Tibial artery (tissue), 4 donors: Measurements from ENCODE around the gene ERBB3.
"Not testable (repeated sequence)": the region's sequence is repeated elsewhere in the genome, so short reads cannot be mapped to it uniquely, and the experiment has no call there.

ENCODE experiments used
- DNase-seq, 2 donors: peaks; one replicate each; pipeline ENCODE4 v3.0.0-alpha.2; 2019
- H3K27ac ChIP-seq, 2 donors: fragments of 200-600 bp; sonication (generic) in 1 of 2; 1 replicate in 1 of 2; 2 replicates in 1 of 2; pipeline ENCODE4 v1.5.1; 2018 to 2019; ENCODE audit warnings: mild to moderate bottlenecking in 1 of 2
- H3K27me3 ChIP-seq, 2 donors: fragments of 200-600 bp; sonication (generic) in 1 of 2; one replicate each; pipeline versions ENCODE4 v1.5.1 to v1.6.0; 2016 to 2019
- H3K36me3 ChIP-seq, 3 donors: fragments of 200-600 bp; sonication (generic) in 2 of 3; one replicate each; pipeline ENCODE4 v1.5.1; 2016 to 2019; ENCODE audit warnings: mild to moderate bottlenecking in 2 of 3
- H3K4me1 ChIP-seq, 4 donors: fragments of 200-600 bp; sonication (generic) in 2 of 4; 1 replicate in 3 of 4; 2 replicates in 1 of 4; pipeline ENCODE4 v1.5.1; 2016 to 2019
- H3K4me3 ChIP-seq, 2 donors: fragments of 200-600 bp; sonication (generic) in 1 of 2; 1 replicate in 1 of 2; 2 replicates in 1 of 2; pipeline ENCODE4 v1.5.1; 2018 to 2019; ENCODE audit warnings: mild to moderate bottlenecking in 2 of 2
- H3K9me3 ChIP-seq, 3 donors: fragments of 200-600 bp; sonication (generic) in 1 of 3; one replicate each; pipeline ENCODE4 v1.5.1; 2016 to 2019
- CTCF ChIP-seq, 2 experiments: fragments of 200-600 bp in 1 of 2; fragments of 450-650 bp in 1 of 2; IDR thresholded peaks; one replicate each; pipeline ENCODE4 v1.5.1; 2017 to 2019; ENCODE audit warnings: antibody characterized with exemption in 2 of 2, mild to moderate bottlenecking in 1 of 2, moderate library complexity in 1 of 2
- intact Hi-C: fragments of 100-400 bp; cut with DNase I; formaldehyde crosslinking; loops from one replicate; pipeline ENCODE4 v1.15.0; 2023; ENCODE audit warnings: low total_unique reads

The ERBB3 gene

DNA sequence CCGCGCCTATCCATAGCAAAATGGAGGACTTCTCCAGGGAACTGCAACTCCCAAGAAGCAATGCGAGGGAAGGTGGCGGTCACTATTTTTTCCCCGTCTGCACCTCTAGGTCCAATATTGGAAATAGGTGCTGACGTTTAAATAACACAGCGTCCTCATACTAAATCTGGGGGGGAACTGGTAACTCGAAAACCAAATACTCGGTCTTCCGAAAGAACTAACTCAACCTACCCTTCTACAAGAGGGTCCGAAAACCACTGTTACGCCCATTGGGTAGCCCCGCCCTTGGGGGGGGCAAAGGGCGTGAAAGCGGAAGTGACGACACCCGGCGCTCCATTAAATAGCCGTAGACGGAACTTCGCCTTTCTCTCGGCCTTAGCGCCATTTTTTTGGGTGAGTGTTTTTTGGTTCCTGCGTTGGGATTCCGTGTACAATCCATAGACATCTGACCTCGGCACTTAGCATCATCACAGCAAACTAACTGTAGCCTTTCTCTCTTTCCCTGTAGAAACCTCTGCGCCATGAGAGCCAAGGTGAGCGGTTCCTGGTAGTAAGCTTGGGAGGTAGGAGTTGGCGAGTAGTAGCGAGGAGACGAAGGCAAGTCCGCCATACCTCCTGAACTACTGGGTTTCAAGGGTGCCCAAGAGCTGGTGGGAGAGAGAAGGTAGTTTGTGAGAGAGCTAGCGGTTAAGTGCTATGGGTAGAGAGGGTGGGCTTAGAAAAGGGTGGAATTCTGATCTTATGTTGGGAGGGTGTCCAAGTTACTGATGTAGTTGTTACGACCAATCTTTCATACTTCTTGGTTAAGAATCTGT is 36.5 kb downstream of the ERBB3 start, which contains the start of gene RPL41:
Gene RPL41, plus strand, starts transcription at position 367 of the 815 bp plus-strand sequence.
- peak within 1 kb of the TSS; percentile 62 to 75 for H3K4me3 ChIP-seq
- peak; percentile 93 to 95 for DNase-seq
- H3K4me1 ChIP-seq = peaks cover 0 to 28% (median 23%) of the 10 kb centered on the region in 4 donors
- H3K27ac ChIP-seq = peak within 1 kb of the TSS; percentile 86 to 94
- peak in 1 of 2 experiments; percentile 19 for TF ChIP-seq CTCF (IDR thresholded peaks at IDR 0.05)
- intact Hi-C loops = loop anchor here (5.0 kb wide), 1 partner anchor 351 kb away; the partner anchor contains the start of gene SPRYD4
- H3K36me3 ChIP-seq = peaks cover 29 to 39% (median 38%) of the 10 kb centered on the region in 3 donors
- no peaks in the 10 kb centered on the region for H3K27me3 ChIP-seq
- H3K9me3 ChIP-seq = no peaks in the 10 kb centered on the region

DNA sequence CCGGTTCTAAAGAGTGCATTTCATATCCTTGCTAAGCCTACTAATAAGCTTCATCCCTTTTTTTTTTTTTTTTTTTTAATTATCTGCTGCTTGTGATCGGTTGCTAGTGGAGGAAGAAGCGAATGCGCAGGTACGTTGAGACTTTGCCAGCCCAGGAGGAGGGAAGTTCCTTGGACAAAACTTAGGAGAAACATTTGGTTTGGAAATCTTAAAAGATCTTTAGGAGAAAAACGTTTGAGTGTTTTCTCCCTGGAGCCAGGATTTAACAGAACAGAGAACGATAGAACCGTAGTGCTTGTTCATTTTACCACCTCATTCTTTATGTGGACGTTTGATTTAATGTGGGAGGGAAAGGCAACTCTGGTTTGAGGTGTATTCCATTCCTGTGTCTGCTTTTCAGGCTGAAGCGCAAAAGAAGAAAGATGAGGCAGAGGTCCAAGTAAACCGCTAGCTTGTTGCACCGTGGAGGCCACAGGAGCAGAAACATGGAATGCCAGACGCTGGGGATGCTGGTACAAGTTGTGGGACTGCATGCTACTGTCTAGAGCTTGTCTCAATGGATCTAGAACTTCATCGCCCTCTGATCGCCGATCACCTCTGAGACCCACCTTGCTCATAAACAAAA is 37.2 kb downstream of the ERBB3 start:
- not testable (repeated sequence) for H3K27me3 ChIP-seq, H3K9me3 ChIP-seq, DNase-seq
- Histone ChIP-seq H3K4me1 (peaks cover 0 to 28% (median 23%) of the 10 kb centered on the region in 4 donors), H3K27ac (peak overlapping the region; percentile 86 to 94), H3K4me3 (peak overlapping the region; percentile 62 to 75), H3K36me3 (peaks cover 29 to 38% (median 36%) of the 10 kb centered on the region in 3 donors)
- intact Hi-C loops = loop anchor here (5.0 kb wide), 1 partner anchor 350 kb away; the partner anchor contains the start of gene SPRYD4

GRCh38 chr12:56117778-56118687 is 38.1 kb downstream of the ERBB3 start, which contains the start of gene ZC3H10:
TSS of gene ZC3H10 (plus strand) at chr12:56118266. CDS start at chr12:56120563, 2,297 bp downstream.
- H3K9me3 ChIP-seq = no peaks in the 10 kb centered on the region
- TF ChIP-seq CTCF (IDR thresholded peaks at IDR 0.05) = peak; percentile 35 to 44

GRCh38 chr12:56118688-56119357 is 38.9 kb downstream of the ERBB3 start:
- Histone ChIP-seq H3K4me1 (peaks cover 0 to 30% (median 24%) of the 10 kb centered on the region in 4 donors), H3K36me3 (peaks cover 20 to 29% (median 21%) of the 10 kb centered on the region in 3 donors), H3K27ac (peak overlapping the region; percentile 86 to 94), H3K9me3 (no peaks in the 10 kb centered on the region), H3K27me3 (no peaks in the 10 kb centered on the region), H3K4me3 (peak overlapping the region; percentile 62 to 75)
- no peak for TF ChIP-seq CTCF (IDR thresholded peaks at IDR 0.05)
- intact Hi-C loops = loop anchor here (2.0 to 5.0 kb wide), 2 partner anchors 106 to 348 kb away; partner anchors contain the start of genes NABP2 and SPRYD4
- DNase-seq = no peak

More at GRCh38 chr12:56117778-56118687, 38.1 kb downstream of the ERBB3 start, which contains the start of gene ZC3H10:
- peaks cover 0 to 30% (median 24%) of the 10 kb centered on the region in 4 donors for H3K4me1 ChIP-seq
- no peaks in the 10 kb centered on the region for H3K27me3 ChIP-seq
- peaks cover 21 to 37% (median 28%) of the 10 kb centered on the region in 3 donors for H3K36me3 ChIP-seq
- intact Hi-C loops = loop anchor here (2.0 to 5.0 kb wide), 2 partner anchors 107 to 349 kb away; partner anchors contain the start of genes NABP2 and SPRYD4
- H3K27ac ChIP-seq = peak within 1 kb of the TSS; percentile 86 to 94
- DNase-seq = peak; percentile 98 to 99
- peak within 1 kb of the TSS; percentile 62 to 75 for H3K4me3 ChIP-seq

GRCh38 chr12:56119361-56119796 is 39.4 kb downstream of the ERBB3 start:
- intact Hi-C loops = loop anchor here (2.0 to 5.0 kb wide), 2 partner anchors 105 to 348 kb away; partner anchors contain the start of genes NABP2 and SPRYD4
- peak overlapping the region; percentile 62 to 75 for H3K4me3 ChIP-seq
- H3K4me1 ChIP-seq = peaks cover 0 to 30% (median 24%) of the 10 kb centered on the region in 4 donors
- H3K27ac ChIP-seq = peak overlapping the region; percentile 86 to 94
- peak; percentile 83 to 94 for TF ChIP-seq CTCF (IDR thresholded peaks at IDR 0.05)
- H3K9me3 ChIP-seq = no peaks in the 10 kb centered on the region
- H3K36me3 ChIP-seq = peaks cover 19 to 27% (median 21%) of the 10 kb centered on the region in 3 donors
- peak; percentile 75 to 89 for DNase-seq
- H3K27me3 ChIP-seq = no peaks in the 10 kb centered on the region
